HG03565 (cell line): ENCODE results near the gene BAZ2B.
"Not testable (repeated sequence)": the region's sequence is repeated elsewhere in the genome, so short reads cannot be mapped to it uniquely, and the experiment has no call there.

Experiments used
- ATAC-seq: cut with Tn5 transposase; IDR thresholded peaks from one replicate; pipeline ENCODE4 v1.9.1; 2021; ENCODE audit warnings: mild to moderate bottlenecking, moderate library complexity; ENCODE audit not compliant: unreplicated experiment

BAZ2B gene

GRCh38 chr2:159542101-159542500, 74.2 kb downstream of the BAZ2B start:
- no peak for ATAC-seq

DNA sequence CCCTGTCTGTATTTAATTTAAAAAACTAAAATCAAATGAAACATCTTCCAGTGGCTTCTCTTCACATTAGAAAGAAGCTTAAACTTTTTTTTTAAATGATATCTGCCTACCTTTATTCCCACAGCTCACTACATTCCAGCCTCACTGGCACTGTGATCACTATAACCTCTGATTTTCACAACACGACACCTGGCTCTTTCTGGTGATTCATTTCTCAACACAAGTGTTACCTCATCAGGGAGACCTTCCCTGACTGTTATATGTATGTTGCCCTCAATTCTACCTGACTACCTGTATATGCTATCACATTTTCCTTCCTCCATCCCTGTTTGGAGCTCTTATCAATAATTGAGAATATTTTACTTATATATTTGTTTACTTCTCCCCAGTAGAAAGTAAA, 76.6 kb downstream of the BAZ2B start:
- ATAC-seq, result no peak

DNA sequence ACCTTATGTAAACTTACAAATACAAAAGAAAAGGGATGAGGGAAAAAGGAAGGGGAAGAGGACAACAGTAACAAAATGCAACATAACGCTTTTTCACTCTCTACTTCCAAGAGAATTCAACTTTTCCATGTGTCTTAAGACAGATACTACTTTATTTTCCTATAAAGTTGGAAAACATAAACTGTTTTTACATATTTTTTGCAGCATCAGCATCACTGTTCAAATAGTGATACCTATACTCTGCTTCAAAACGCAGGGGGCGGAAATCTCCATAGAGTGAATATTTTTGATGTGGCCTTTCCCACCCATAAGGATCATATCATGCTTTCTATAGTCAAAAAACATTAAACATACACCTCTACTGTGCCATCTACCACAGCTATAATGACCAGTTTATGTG, 77.5 kb downstream of the BAZ2B start:
- no peak for ATAC-seq

- not testable (repeated sequence) for ATAC-seq
Measured at GRCh38 chr2:159535261-159535660, 81.1 kb downstream of the BAZ2B start.

DNA sequence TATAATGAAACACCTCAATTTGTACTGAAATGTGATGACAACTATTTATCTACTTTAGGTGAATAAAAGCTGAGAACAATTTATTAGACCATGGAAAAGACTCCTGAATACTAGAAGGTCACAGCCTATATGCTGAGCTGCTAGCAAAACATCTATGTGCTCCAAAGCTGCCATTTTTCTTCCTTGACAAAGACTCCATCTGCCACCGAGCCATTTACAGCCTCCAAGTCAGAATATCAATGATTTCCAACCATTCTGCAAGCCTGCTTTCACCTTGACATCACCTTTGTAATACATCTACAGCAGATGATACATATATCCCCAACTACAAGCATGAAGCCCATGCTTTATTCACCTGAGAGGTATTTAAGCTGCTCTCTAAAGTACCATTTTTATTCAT, 84.9 kb downstream of the BAZ2B start:
- no peak for ATAC-seq

DNA sequence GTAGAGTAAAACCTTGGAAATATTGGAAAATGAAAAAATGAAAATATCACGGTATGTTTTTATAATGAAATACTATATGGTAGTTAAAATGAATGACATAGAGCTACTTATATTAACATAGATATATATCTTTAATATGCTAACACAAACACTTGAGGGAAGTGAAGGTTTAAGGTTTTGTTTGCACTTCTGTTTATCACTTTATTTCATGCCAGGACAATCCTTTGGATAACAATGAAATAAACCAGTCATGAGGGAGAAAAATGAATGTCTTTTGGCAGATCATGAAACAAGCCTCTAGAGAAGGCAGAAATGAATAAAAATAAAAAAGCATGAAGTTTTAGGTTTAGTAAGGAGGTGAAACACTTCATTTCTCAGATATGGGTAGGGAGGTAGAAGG, 89.9 kb downstream of the BAZ2B start:
- no peak for ATAC-seq

DNA sequence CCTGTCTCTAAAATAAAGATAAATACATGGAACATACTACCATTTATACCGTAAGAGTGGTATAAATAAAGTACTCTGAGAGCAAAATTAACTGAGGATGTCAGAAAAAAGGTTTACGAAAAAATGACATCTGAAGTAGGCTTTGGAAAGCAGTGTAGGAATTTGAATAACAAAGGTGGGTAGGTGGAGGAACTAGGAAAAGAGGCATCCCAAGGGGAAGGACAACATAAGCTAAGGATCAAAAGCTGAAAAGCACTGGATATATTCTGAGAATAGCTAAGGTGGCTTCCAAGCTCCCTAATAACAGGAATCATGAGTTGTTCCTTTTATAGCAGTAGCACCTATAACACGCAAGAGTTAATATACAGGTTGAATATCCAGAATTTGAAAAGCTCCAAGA, 91.3 kb downstream of the BAZ2B start:
- no peak for ATAC-seq

DNA sequence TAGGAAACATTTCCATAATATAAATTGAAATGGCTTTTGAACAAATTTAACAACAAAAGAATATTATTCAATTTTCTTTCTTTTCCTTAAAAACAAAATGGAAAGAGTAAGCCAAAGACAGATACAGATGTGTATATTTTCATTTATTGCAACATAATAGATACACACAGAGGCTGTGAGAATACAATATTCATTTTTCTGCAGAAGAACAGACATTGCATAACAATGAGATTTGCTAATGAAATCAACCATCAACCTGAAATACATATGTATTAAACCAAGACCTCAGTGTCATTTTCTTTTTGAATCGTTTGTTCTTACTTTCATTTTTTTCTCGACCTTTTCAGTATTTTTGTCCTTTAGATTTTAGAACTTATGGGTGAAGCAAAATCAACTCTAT, 95.1 kb downstream of the BAZ2B start:
- ATAC-seq, result no peak

DNA sequence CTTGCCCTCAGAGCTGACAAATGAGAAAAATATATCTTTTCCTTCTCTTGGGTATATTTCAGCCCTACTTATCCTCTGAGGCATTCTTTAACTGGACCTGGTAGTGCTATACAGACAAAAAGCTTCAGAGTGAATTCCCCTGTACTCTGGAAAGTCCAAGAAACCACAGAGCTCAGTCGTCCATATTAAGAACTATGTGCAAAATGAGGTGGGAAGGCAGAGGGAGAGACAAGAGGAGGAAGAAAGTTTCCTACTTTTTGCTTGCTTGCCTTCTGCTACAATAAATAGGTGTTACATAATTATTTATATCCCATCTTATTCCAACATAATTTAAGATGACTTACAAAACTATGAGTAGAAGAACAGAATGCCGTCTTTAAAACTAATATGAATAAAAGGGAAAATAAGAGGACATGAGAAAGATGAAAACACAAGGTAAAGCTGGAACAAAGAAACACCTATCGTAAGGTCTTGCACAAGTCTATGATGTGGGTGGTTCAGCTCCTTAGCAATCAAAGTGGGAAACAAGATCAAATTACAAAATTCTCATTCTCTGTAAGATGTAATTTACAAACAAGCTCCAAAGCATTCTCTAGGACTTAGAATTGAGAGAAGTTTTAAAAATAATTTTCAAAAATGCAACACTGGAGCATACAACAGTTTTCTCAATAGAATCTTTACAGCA, 97.9 kb downstream of the BAZ2B start:
- no peak for ATAC-seq

DNA sequence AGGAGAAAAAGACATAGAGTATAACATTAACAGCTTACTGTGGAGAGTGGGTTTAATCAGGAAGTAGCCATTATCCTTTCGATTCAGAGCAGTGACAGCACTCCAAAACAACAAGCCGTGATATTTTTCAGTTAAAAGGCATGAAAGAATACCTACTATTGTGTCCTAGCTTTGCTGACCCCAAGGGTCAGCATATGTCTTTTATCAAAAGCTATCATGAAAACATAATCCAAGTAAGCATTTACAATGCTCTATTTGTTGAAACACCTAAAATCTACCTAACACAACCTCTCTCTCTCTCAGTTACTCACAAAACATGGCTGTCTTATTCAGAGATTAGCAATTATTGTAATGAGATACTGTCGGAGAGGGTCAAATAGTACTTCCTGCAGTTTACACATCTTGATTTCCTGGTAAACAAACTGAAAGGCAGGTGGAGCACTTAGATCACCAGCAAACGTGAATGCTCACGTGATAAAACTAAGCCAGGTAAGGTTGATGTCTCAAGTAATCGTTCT, 100.0 kb downstream of the BAZ2B start:
- ATAC-seq, result peak; percentile 90

GRCh38 chr2:159515441-159515840, 100.9 kb downstream of the BAZ2B start:
- no peak for ATAC-seq

DNA sequence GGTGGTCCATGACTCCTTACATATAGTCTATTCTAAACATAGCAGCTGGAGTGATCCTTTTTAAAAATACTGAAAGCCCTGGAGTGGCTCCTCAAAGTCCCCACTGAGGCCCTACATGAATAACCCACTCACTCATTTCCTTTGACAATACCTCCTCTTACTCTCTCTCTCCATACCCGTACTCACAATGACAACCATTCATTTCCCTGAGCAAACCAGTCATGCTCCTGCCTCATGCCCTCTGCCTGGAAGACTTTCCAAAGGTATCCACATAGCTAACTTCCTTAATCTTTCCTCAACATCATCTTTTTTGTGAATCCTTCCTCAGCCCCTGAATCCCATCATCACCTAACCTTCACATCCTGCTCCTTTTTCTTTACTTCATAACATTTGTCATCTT, 102.6 kb downstream of the BAZ2B start:
- ATAC-seq, result no peak

GRCh38 chr2:159508140-159508539, 108.2 kb downstream of the BAZ2B start:
- no peak for ATAC-seq

DNA sequence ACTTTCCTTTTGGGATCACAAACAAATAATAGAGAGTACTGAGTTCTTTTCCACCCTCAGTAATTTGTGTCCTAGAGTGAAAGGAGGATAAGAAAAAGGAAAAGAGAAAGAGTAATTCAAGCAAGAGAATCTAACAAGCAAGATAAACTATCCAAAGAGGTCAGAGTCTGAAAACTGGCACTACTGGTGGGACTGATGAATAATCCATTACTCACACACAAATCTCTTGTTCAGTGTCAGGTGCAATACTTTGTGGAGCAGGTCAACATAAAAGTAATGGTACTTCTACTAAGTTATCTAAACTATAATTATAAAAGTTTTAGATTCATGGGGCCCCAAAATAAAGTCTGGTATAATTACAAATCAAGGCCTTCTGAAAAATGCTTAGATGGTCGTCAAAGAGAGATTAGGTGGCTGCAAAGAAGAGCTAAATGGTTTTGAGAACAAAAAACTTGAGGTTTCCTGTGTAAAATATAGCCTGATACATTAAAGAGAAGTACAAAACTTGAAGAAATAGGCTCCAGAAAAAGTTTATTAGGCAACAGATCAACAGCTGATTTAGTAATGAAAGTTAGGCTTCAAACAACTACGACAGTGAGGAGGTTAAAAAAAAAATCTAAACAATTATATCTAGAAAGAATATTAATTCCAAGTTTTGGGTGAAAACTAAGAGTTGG, 109.4 kb downstream of the BAZ2B start:
- no peak for ATAC-seq

DNA sequence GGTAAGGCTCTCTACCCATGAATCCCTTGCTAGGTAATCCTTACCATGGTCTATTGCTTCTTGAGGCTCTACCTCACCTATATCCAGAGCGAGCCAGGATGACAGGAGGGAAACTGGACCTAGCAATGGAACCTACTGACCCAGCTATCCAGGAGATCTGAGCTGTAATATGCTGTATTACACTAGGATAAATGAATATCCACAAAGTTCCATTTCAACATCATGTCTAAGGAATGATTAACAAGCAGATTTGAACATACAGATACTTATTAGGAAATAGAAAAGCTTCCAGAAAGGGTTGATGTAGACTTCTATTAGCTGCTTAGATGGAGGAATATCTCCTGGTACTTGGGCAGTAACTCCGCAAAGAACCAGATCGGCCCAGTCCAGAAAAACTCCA, 110.1 kb downstream of the BAZ2B start:
- no peak for ATAC-seq

DNA sequence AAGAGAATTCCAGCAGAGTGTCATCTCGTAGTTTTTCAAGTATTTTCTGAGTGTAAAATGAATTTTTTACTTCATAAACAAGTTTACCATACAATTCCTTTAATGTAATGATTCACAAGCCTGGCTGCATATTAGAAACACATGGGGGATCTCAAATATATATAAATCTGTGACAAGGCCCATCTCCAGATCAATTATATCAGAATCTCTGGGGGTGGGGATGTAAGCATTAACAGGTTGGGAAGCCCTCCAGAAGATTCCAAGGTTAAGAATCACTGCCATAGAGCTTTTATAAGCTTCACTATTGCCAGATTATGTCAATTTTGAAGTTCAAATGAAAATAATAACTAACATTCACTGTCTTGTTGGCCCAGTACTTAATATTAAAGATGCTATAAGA, 111.2 kb downstream of the BAZ2B start:
- ATAC-seq, result no peak

DNA sequence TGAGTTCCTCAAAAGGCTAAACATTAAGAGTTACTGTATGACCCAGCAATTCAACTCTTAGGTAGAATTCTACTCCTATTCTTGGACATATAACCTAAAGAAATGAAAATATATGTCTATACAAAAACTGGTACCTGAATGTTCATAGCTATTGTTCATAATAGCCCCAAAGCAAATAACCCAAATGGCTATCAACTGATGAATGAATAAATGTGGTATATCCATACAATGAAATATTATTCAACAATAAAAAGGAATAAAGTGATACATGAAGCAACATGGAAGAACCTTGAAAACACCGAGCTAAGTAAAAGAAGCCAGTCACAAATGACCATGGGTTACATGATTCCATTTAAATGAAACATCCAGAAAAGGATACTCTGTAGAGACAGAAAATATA, 114.6 kb downstream of the BAZ2B start:
- no peak for ATAC-seq

- no peak for ATAC-seq
Measured at GRCh38 chr2:159497847-159498246, 118.5 kb downstream of the BAZ2B start.

GRCh38 chr2:159497256-159497655, 119.1 kb downstream of the BAZ2B start:
- ATAC-seq, result no peak

DNA sequence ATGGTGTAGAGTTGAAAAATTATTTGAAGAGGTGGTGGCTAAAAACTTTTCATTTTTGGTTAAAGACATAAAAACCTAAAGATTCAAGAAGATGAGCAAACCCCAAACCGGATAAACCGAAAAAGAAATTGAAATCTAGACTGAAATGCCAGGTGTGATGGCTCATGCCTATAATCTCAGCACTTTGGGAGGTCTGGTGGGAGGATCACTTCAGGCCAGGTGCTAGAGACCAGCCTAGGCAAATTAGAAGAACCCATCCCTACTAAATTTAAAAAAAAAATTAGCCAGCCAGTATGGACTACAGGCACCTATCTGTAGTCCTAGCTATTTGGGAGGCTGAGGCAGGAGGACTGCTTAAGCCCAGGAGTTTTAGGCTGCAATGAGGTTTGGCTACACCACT, 126.9 kb downstream of the BAZ2B start:
- no peak for ATAC-seq

DNA sequence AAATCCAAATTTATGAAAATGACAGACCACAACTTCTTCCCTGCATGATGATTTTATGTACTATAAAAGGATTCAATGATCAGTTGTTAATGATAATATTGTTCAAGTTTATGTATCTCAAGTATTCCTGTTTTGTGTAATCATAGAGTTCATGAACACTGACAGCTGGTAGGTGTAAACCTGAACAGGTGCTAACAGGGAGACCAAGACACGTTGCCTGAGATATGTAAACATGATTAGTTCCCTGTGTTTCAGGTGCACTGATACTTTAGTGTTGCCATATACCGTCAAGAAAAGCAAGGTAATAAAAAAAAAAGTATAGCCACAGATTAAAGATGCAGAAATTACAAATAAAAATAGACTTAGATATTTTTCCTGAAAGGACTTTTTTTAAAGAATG, 131.8 kb downstream of the BAZ2B start:
- no peak for ATAC-seq

GRCh38 chr2:159476329-159476728, 140.0 kb downstream of the BAZ2B start:
- no peak for ATAC-seq

DNA sequence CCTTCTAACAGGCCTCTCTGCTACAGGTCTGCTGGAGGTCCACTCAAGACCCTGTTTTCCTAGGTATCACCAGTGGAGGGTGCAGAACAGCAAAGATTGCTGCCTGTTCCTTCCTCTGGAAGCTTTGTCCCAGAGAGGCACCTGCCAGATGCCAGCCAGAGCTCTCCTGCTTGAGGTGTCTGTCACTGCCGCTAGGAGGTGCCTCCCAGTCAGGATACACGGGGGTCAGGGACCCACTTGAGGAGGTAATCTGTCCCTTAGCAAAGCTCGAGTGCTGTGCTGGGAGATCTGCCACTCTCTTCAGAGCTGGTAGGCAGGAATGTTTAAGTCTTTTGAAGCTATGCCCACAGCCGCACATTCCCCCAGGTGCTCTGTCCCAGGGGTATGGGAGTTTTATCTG, 140.6 kb downstream of the BAZ2B start:
- ATAC-seq, result no peak
